Stromal cell of bone marrow (primary cell): Measurements from ENCODE around the gene SLC25A1.

Source experiments
- DNase-seq: peaks from one replicate; pipeline ENCODE4 v3.0.0-alpha.2; 2012; ENCODE audit warnings: low read depth

Gene SLC25A1

DNA sequence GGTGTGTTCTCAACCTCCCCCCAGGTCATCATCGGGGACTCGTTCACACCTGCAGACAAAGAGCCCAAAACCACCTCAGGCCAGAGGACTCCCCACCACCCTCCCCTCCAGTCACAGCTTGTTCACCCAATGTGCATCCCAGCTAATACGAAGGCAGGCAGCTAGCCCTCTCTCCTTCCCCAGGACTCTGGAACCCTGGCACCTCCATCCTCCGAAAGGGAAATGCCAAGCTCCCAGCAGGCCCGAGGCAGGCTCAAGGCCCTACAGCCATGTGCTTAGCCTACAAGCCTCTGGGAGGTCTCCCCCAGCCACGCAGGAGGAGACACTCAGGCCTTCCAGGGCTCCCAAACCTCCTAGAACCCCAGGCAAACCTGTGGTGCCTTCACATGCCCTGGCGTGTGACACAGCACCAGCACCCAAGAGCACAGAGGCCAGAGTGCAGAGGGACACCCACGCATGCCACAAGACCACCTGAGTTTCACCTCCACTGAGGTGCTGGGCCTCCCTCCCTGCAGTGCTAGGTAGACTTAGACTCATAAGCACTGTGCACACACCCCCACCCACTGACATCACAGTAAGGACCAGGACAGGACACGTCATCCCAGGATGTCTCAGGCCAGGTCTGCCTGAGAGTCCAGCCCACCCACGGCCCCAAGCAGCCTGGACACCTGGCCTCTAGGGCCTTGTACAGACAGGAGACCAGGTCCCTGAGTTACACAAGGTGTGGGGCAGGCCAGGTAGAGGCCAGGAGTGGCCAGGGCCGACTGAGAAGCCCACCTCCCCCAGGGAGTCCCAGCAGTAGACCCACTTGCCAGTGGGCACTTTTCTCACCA is 40.9 kb downstream of the SLC25A1 start:
- no peak for DNase-seq

- no peak for DNase-seq
These were observed 41.6 kb downstream of the SLC25A1 start for GRCh38 chr22:19136915-19137314.

DNA sequence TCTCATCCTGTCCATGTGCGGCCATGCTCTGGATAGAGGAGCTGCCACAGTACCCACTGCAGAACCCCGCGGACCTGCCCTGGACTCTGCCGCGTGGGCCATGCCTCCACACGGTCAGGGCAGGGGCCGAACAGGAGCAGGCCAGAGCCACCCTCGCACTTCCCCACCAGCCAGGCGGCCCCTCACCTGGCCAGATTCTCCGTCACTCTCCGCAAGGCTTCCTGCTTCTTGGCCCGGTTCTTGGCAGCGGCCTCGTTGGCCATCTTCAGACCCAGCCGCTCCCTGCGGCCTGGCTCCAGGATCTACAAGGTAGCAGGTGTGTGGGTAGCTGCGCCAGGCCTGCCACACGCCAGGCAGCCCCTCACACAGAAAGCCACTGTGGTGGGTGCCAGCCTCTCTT is 43.7 kb downstream of the SLC25A1 start:
- no peak for DNase-seq

GRCh38 chr22:19134176-19134831 is 44.2 kb downstream of the SLC25A1 start:
- DNase-seq = no peak

DNA sequence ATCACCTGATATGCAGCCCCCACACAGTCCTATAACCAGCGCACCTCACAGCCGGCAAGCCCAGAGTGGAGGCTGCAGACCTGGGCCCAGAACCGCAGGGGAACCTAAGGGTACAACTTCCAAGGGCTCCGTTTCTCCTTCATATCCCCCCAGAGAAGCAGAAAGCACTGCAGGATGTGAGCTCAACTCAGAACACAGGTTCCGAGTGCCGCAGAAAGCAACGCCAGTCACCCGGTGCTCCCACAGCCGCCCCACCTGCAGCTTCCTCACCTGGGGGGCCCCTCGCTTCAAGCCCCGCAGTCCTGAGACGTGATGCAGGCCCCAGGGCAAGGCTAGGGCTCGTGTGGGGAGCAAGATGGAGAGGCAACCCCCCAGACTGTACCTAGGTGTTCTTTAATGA is 45.0 kb downstream of the SLC25A1 start:
- no peak for DNase-seq

GRCh38 chr22:19132693-19133400 is 45.7 kb downstream of the SLC25A1 start:
- DNase-seq = no peak

DNA sequence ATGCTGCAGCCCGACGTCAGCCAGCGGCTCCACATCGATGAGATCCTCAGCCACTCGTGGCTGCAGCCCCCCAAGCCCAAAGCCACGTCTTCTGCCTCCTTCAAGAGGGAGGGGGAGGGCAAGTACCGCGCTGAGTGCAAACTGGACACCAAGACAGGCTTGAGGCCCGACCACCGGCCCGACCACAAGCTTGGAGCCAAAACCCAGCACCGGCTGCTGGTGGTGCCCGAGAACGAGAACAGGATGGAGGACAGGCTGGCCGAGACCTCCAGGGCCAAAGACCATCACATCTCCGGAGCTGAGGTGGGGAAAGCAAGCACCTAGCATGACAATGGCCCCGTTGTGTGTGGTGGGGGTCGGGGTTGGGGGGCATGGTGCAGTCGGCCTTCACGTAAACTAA is 46.4 kb downstream of the SLC25A1 start:
- no peak for DNase-seq

DNA sequence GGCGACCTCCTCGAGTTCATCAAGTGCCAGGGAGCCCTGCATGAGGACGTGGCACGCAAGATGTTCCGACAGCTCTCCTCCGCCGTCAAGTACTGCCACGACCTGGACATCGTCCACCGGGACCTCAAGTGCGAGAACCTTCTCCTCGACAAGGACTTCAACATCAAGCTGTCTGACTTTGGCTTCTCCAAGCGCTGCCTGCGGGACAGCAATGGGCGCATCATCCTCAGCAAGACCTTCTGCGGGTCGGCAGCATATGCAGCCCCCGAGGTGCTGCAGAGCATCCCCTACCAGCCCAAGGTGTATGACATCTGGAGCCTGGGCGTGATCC is 46.9 kb downstream of the SLC25A1 start:
- no peak for DNase-seq

DNA sequence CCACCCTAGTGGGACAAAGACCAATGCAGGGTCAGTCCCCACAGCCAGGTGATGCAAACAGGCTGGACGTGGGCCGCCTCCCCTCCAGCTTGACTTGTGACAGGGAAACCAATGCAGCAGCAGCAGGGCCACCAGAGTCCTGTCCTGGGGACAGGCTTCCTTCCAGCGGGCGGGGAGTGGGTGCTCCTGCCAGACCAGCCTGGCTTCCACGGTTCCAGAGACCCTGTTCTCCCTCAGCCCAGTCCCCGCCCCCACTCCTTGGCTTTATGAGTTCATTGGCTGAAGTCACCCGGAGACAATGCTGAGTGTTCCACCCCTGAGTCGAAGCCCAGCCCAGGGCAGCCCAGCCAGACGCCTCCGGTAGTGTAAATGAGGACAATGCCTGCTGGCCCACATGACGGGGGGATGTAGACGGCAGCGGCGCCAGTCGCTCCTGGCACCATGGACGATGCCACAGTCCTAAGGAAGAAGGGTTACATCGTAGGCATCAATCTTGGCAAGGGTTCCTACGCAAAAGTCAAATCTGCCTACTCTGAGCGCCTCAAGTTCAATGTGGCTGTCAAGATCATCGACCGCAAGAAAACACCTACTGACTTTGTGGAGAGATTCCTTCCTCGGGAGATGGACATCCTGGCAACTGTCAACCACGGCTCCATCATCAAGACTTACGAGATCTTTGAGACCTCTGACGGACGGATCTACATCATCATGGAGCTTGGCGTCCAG is 47.4 kb downstream of the SLC25A1 start, which contains the start of gene TSSK2:
TSS of gene TSSK2 (plus strand) at position 350 of the 726 bp plus-strand sequence. CDS start at position 442, 92 bp downstream.
- DNase-seq = no peak

- no peak for DNase-seq
These were observed 48.7 kb downstream of the SLC25A1 start for GRCh38 chr22:19129871-19130270.

DNA sequence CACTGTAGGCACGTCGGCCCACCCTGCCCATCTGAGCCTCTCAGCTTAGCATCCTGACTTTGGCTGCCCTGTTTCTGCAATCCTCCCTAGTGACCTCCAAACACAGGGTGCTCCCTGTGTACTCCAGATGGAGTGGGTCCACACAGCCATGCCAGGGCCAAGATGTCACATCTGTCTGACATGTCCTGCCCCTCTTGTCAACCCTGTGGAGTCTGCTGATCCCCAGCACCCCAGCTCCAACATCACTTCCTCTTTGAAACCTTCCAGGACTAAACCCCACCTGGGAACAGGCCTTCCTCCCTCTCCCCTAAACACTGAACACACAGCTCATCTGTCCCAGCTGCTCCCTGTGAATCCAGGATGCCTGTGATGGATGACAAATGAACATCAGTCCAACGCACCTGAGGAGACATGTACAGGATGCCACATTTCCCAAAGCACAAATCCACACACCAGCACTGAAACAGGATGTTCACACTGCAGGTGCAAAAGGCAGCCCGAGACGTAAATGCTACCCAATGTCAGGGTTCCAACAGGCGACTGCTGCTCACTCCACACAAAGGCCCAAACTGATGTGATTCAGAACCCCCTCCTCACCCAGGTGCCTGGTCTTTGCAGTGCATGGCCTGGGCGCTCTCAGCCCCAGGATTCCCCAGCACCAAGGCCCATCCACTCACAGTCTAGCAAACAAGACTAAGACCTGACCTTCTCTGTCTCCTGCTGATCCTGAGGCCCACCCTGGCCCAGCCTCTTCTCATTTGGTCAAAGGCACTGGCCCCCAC is 49.4 kb downstream of the SLC25A1 start:
- no peak for DNase-seq

DNA sequence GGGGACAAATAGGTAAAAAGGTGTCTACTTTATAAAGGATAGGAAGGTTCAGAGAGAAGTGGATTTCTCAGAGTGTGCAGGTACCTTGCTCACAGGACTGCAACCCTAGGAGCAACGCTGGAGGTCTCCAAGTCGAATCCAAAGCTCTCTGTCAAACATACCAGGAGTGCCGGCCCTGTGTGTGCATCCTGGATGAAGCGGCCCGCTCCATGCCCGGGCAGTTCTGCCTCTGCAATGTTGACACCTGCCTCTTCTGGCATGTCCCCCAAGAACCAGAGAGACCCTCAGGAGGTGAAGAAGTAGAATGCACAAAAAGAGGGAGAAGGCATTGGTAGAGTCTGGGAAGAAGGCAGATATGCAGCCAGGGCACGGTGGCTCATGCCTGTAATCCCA is 50.5 kb downstream of the SLC25A1 start:
- DNase-seq = no peak

GRCh38 chr22:19127329-19128008 is 51.1 kb downstream of the SLC25A1 start:
- DNase-seq = no peak

- no peak for DNase-seq
These were observed 51.9 kb downstream of the SLC25A1 start for GRCh38 chr22:19126309-19127273.
